ENCODE measurements around the gene DEPDC5.

- TF ChIP-seq CTCF (conservative IDR thresholded peaks at IDR 0.05; ENCODE audit: low read depth, low read length) (no peak), EZH2 (IDR thresholded peaks at IDR 0.05; ENCODE audit: borderline replicate concordance, low read depth, low read length, poor library complexity, severe bottlenecking) (no peak)
Observed at GRCh38 chr22:31951194-31952093, 197.6 kb downstream of the DEPDC5 start.

All from A673 (cell line).